ENCODE measurements around the gene ZNF611. TPM values are rescaled to one million over a fixed set of nuclear protein-coding genes. Genes with fewer than 3 reads are reported as not detected.
"Not testable (repeated sequence)": the region's sequence is repeated elsewhere in the genome, so short reads cannot be mapped to it uniquely, and the experiment has no call there.

The ZNF611 gene
- total RNA-seq, 4 donors from 2014 or later: 7.3 to 9.6 (median 7.6) TPM

GRCh38 chr19:52748336-52748950 lies 13.6 kb upstream of the ZNF611 start:
- H3K27me3 ChIP-seq: no peaks in the 10 kb centered on the region
- no peaks in the 10 kb centered on the region for H3K36me3 ChIP-seq
- TF ChIP-seq POLR2AphosphoS5 (IDR thresholded peaks at IDR 0.05) (no peak), CTCF (IDR thresholded peaks at IDR 0.05) (peak; percentile 35 to 61 (median 50))
- DNase-seq (ENCODE audit: extremely low spot score): no peak
- WGBS: 31% methylated on average over 8 of the region's 8 CpGs
- no peak overlapping the region for H3K27ac ChIP-seq (replicated peaks in 1 of 4)
- H3K9me3 ChIP-seq: no peaks in the 10 kb centered on the region
- peaks cover 0 to 5% (median 3%) of the 10 kb centered on the region in 4 donors for H3K4me1 ChIP-seq
- H3K4me3 ChIP-seq: no peak overlapping the region
- intact Hi-C loops (cut with DNase I): no loop called here

- H3K27me3 ChIP-seq; intact Hi-C loops (cut with DNase I); H3K36me3 ChIP-seq; H3K4me3 ChIP-seq; H3K9me3 ChIP-seq; DNase-seq (ENCODE audit: extremely low spot score); H3K27ac ChIP-seq (replicated peaks in 1 of 4); H3K4me1 ChIP-seq: not testable (repeated sequence)
- WGBS: 68% methylated on average over 10 of the region's 10 CpGs
These were observed 11.1 kb upstream of the ZNF611 start for GRCh38 chr19:52745919-52746318.

- WGBS: 100% methylated on average over 3 of the region's 3 CpGs
- H3K9me3 ChIP-seq: no peaks in the 10 kb centered on the region
- intact Hi-C loops (cut with DNase I): no loop called here
- H3K27ac ChIP-seq (replicated peaks in 1 of 4): no peak overlapping the region
- H3K4me1 ChIP-seq: no peaks in the 10 kb centered on the region
- H3K27me3 ChIP-seq: peaks cover 0 to 8% (median 0%) of the 10 kb centered on the region in 4 donors
- no peak overlapping the region for H3K4me3 ChIP-seq
- TF ChIP-seq CTCF (IDR thresholded peaks at IDR 0.05) (no peak), EP300 (IDR thresholded peaks at IDR 0.05) (no peak), POLR2AphosphoS5 (IDR thresholded peaks at IDR 0.05) (no peak), POLR2A (IDR thresholded peaks at IDR 0.05; ENCODE audit: low read depth) (no peak)
- no peaks in the 10 kb centered on the region for H3K36me3 ChIP-seq
- no peak for DNase-seq (ENCODE audit: extremely low spot score)
These were observed 8.2 kb upstream of the ZNF611 start for GRCh38 chr19:52743091-52743490.

- TF ChIP-seq EP300 (IDR thresholded peaks at IDR 0.05) (no peak), POLR2AphosphoS5 (IDR thresholded peaks at IDR 0.05) (no peak), CTCF (IDR thresholded peaks at IDR 0.05) (no peak), POLR2A (IDR thresholded peaks at IDR 0.05; ENCODE audit: low read depth) (no peak)
- intact Hi-C loops (cut with DNase I): no loop called here
- WGBS: 43% methylated on average over 3 of the region's 3 CpGs
- H3K4me1 ChIP-seq: no peaks in the 10 kb centered on the region
- DNase-seq (ENCODE audit: extremely low spot score): no peak
- no peak overlapping the region for H3K27ac ChIP-seq (replicated peaks in 1 of 4)
- no peaks in the 10 kb centered on the region for H3K9me3 ChIP-seq
- H3K36me3 ChIP-seq: no peaks in the 10 kb centered on the region
- H3K4me3 ChIP-seq: no peak overlapping the region
- H3K27me3 ChIP-seq: peaks cover 0 to 8% (median 0%) of the 10 kb centered on the region in 4 donors
These were observed 7.7 kb upstream of the ZNF611 start for GRCh38 chr19:52742516-52742915.

GRCh38 chr19:52741951-52742485 lies 7.2 kb upstream of the ZNF611 start:
- Histone ChIP-seq H3K36me3 (no peaks in the 10 kb centered on the region), H3K9me3 (no peaks in the 10 kb centered on the region), H3K27me3 (peaks cover 0 to 8% (median 0%) of the 10 kb centered on the region in 4 donors), H3K4me1 (no peaks in the 10 kb centered on the region), H3K4me3 (no peak overlapping the region), H3K27ac (replicated peaks in 1 of 4) (no peak overlapping the region)
- DNase-seq (ENCODE audit: extremely low spot score): no peak
- intact Hi-C loops (cut with DNase I): no loop called here
- no peak for TF ChIP-seq POLR2AphosphoS5 (IDR thresholded peaks at IDR 0.05)
- no peak for TF ChIP-seq CTCF (IDR thresholded peaks at IDR 0.05)
- TF ChIP-seq EP300 (IDR thresholded peaks at IDR 0.05): no peak
- no peak for TF ChIP-seq POLR2A (IDR thresholded peaks at IDR 0.05; ENCODE audit: low read depth)
- 71% methylated on average over 6 of the region's 6 CpGs for WGBS

GRCh38 chr19:52741371-52741770 lies 6.5 kb upstream of the ZNF611 start:
- H3K27ac ChIP-seq (replicated peaks in 1 of 4); H3K4me1 ChIP-seq; intact Hi-C loops (cut with DNase I); H3K4me3 ChIP-seq; DNase-seq (ENCODE audit: extremely low spot score); H3K36me3 ChIP-seq; H3K27me3 ChIP-seq; H3K9me3 ChIP-seq: not testable (repeated sequence)
- WGBS: 72% methylated on average over 7 of the region's 7 CpGs

Data from esophagus muscularis mucosa (tissue), 4 donors.